Measurements from ENCODE around the gene PROZ.

PROZ gene

GRCh38 chr13:113201815-113202214, 43.4 kb downstream of the PROZ start:
- DNase-seq (ENCODE audit: low spot score): no peak
- Mint-ChIP-seq H3K27me3 (ENCODE audit: low read depth) (no peaks in the 10 kb centered on the region), H3K27ac (no peak overlapping the region), H3K4me1 (ENCODE audit: low read depth) (peaks cover 28% of the 10 kb centered on the region), H3K4me3 (no peak overlapping the region), H3K9me3 (no peaks in the 10 kb centered on the region), H3K36me3 (ENCODE audit: low read depth) (peaks cover 38% of the 10 kb centered on the region)

GRCh38 chr13:113202912-113203311, 44.5 kb downstream of the PROZ start:
- no peak for DNase-seq (ENCODE audit: low spot score)
- Mint-ChIP-seq H3K27ac (peak overlapping the region; percentile 28), H3K4me1 (ENCODE audit: low read depth) (peaks cover 37% of the 10 kb centered on the region), H3K36me3 (ENCODE audit: low read depth) (peaks cover 38% of the 10 kb centered on the region), H3K27me3 (ENCODE audit: low read depth) (no peaks in the 10 kb centered on the region), H3K4me3 (no peak overlapping the region), H3K9me3 (no peaks in the 10 kb centered on the region)

GRCh38 chr13:113203507-113204377, 45.3 kb downstream of the PROZ start:
- no peak for DNase-seq (ENCODE audit: low spot score)
- Mint-ChIP-seq H3K27ac (peak overlapping the region; percentile 22), H3K4me3 (no peak overlapping the region), H3K9me3 (no peaks in the 10 kb centered on the region), H3K4me1 (ENCODE audit: low read depth) (peaks cover 37% of the 10 kb centered on the region), H3K27me3 (ENCODE audit: low read depth) (no peaks in the 10 kb centered on the region), H3K36me3 (ENCODE audit: low read depth) (peaks cover 36% of the 10 kb centered on the region)

GRCh38 chr13:113204378-113204734, 45.9 kb downstream of the PROZ start:
- H3K4me3 Mint-ChIP-seq: no peak overlapping the region
- peaks cover 37% of the 10 kb centered on the region for H3K4me1 Mint-ChIP-seq (ENCODE audit: low read depth)
- H3K9me3 Mint-ChIP-seq: no peaks in the 10 kb centered on the region

GRCh38 chr13:113205428-113205931, 47.0 kb downstream of the PROZ start:
- Mint-ChIP-seq H3K4me1 (ENCODE audit: low read depth) (peaks cover 37% of the 10 kb centered on the region), H3K27ac (peak overlapping the region; percentile 50), H3K36me3 (ENCODE audit: low read depth) (peaks cover 26% of the 10 kb centered on the region), H3K27me3 (ENCODE audit: low read depth) (no peaks in the 10 kb centered on the region), H3K4me3 (peak overlapping the region; percentile 49), H3K9me3 (no peaks in the 10 kb centered on the region)
- no peak for DNase-seq (ENCODE audit: low spot score)

More at GRCh38 chr13:113204378-113204734, 45.9 kb downstream of the PROZ start:
- Mint-ChIP-seq H3K27ac (no peak overlapping the region), H3K27me3 (ENCODE audit: low read depth) (no peaks in the 10 kb centered on the region), H3K36me3 (ENCODE audit: low read depth) (peaks cover 31% of the 10 kb centered on the region)
- no peak for DNase-seq (ENCODE audit: low spot score)

GRCh38 chr13:113207460-113207859, 49.0 kb downstream of the PROZ start:
- Mint-ChIP-seq H3K27ac (peak overlapping the region; percentile 80), H3K4me1 (ENCODE audit: low read depth) (peaks cover 44% of the 10 kb centered on the region), H3K36me3 (ENCODE audit: low read depth) (peaks cover 38% of the 10 kb centered on the region), H3K4me3 (peak overlapping the region; percentile 88), H3K9me3 (no peaks in the 10 kb centered on the region), H3K27me3 (ENCODE audit: low read depth) (no peaks in the 10 kb centered on the region)
- no peak for DNase-seq (ENCODE audit: low spot score)

GRCh38 chr13:113207890-113208420, 49.5 kb downstream of the PROZ start:
- no peaks in the 10 kb centered on the region for H3K27me3 Mint-ChIP-seq (ENCODE audit: low read depth)
- peak overlapping the region; percentile 80 for H3K27ac Mint-ChIP-seq
- peak overlapping the region; percentile 88 for H3K4me3 Mint-ChIP-seq
- no peaks in the 10 kb centered on the region for H3K9me3 Mint-ChIP-seq
- H3K4me1 Mint-ChIP-seq (ENCODE audit: low read depth): peaks cover 40% of the 10 kb centered on the region
- H3K36me3 Mint-ChIP-seq (ENCODE audit: low read depth): peaks cover 40% of the 10 kb centered on the region
- DNase-seq (ENCODE audit: low spot score): peak; percentile 27

- peaks cover 43% of the 10 kb centered on the region for H3K4me1 Mint-ChIP-seq (ENCODE audit: low read depth)
- peaks cover 43% of the 10 kb centered on the region for H3K36me3 Mint-ChIP-seq (ENCODE audit: low read depth)
- no peaks in the 10 kb centered on the region for H3K9me3 Mint-ChIP-seq
- no peaks in the 10 kb centered on the region for H3K27me3 Mint-ChIP-seq (ENCODE audit: low read depth)
- peak; percentile 89 for DNase-seq (ENCODE audit: low spot score)
- H3K27ac Mint-ChIP-seq: peak within 1 kb of the TSS; percentile 80
- H3K4me3 Mint-ChIP-seq: peak within 1 kb of the TSS; percentile 88
Measured at GRCh38 chr13:113208421-113209335, 50.2 kb downstream of the PROZ start, which contains the start of gene PCID2. Gene PCID2, minus strand, starts transcription at chr13:113208669. Its CDS starts 35 bp downstream, at chr13:113208634.

GRCh38 chr13:113209336-113209758, 50.9 kb downstream of the PROZ start, which contains the start of gene CUL4A:
Gene CUL4A, plus strand, starts transcription at chr13:113209613. Its CDS starts 15 bp downstream, at chr13:113209628.
- DNase-seq (ENCODE audit: low spot score): peak; percentile 72
- peaks cover 48% of the 10 kb centered on the region for H3K4me1 Mint-ChIP-seq (ENCODE audit: low read depth)
- H3K36me3 Mint-ChIP-seq (ENCODE audit: low read depth): peaks cover 44% of the 10 kb centered on the region
- no peaks in the 10 kb centered on the region for H3K27me3 Mint-ChIP-seq (ENCODE audit: low read depth)
- H3K27ac Mint-ChIP-seq: peak within 1 kb of the TSS; percentile 87
- no peaks in the 10 kb centered on the region for H3K9me3 Mint-ChIP-seq
- H3K4me3 Mint-ChIP-seq: peak within 1 kb of the TSS; percentile 88

GRCh38 chr13:113209759-113210421, 51.4 kb downstream of the PROZ start:
- no peaks in the 10 kb centered on the region for H3K9me3 Mint-ChIP-seq
- peaks cover 44% of the 10 kb centered on the region for H3K36me3 Mint-ChIP-seq (ENCODE audit: low read depth)
- H3K27ac Mint-ChIP-seq: peak overlapping the region; percentile 87
- peak overlapping the region; percentile 83 for H3K4me3 Mint-ChIP-seq
- peak; percentile 65 for DNase-seq (ENCODE audit: low spot score)
- no peaks in the 10 kb centered on the region for H3K27me3 Mint-ChIP-seq (ENCODE audit: low read depth)
- peaks cover 48% of the 10 kb centered on the region for H3K4me1 Mint-ChIP-seq (ENCODE audit: low read depth)

- Mint-ChIP-seq H3K4me3 (peak overlapping the region; percentile 83), H3K4me1 (ENCODE audit: low read depth) (peaks cover 40% of the 10 kb centered on the region), H3K36me3 (ENCODE audit: low read depth) (peaks cover 36% of the 10 kb centered on the region), H3K27me3 (ENCODE audit: low read depth) (no peaks in the 10 kb centered on the region), H3K27ac (peak overlapping the region; percentile 69), H3K9me3 (no peaks in the 10 kb centered on the region)
- no peak for DNase-seq (ENCODE audit: low spot score)
Measured at GRCh38 chr13:113210833-113211232, 52.4 kb downstream of the PROZ start.

GRCh38 chr13:113211774-113212173, 53.3 kb downstream of the PROZ start:
- H3K27me3 Mint-ChIP-seq (ENCODE audit: low read depth): no peaks in the 10 kb centered on the region

More at GRCh38 chr13:113211774-113212173, 53.3 kb downstream of the PROZ start:
- no peaks in the 10 kb centered on the region for H3K9me3 Mint-ChIP-seq
- H3K36me3 Mint-ChIP-seq (ENCODE audit: low read depth): peaks cover 32% of the 10 kb centered on the region
- H3K27ac Mint-ChIP-seq: peak overlapping the region; percentile 73
- DNase-seq (ENCODE audit: low spot score): no peak
- H3K4me3 Mint-ChIP-seq: peak overlapping the region; percentile 83
- H3K4me1 Mint-ChIP-seq (ENCODE audit: low read depth): peaks cover 31% of the 10 kb centered on the region
